OCI-LY3 (cell line): Measurements from ENCODE around the gene CCNE1.

ENCODE experiments used
- CTCF ChIP-seq: fragments of 200-600, 300-600 bp; sonication (generic); IDR thresholded peaks from 2 replicates; pipeline ENCODE4 v1.5.1; 2014; ENCODE audit warnings: antibody characterized with exemption, low read length, low read depth
- EZH2phosphoT487 ChIP-seq: fragments of 200-600 bp; shearing (Covaris generic); IDR thresholded peaks from 2 replicates; pipeline ENCODE4 v1.6.1; 2018; ENCODE audit warnings: antibody characterized with exemption, mixed run types, low read depth

- TF ChIP-seq CTCF, result no peak
- TF ChIP-seq EZH2phosphoT487, result no peak
Measured at GRCh38 chr19:29858621-29859020, 46.8 kb downstream of the CCNE1 start.
